ENCODE data around the gene FBXO31. TPM values are rescaled to one million over a fixed set of nuclear protein-coding genes. Genes with fewer than 3 reads are reported as not detected.

FBXO31 gene
- total and polyA plus RNA-seq, 2 of the 13 experiments (the other 11 are each of a cell fraction or from before 2014, with no cell fraction given) = 92.4 to 101 TPM

DNA sequence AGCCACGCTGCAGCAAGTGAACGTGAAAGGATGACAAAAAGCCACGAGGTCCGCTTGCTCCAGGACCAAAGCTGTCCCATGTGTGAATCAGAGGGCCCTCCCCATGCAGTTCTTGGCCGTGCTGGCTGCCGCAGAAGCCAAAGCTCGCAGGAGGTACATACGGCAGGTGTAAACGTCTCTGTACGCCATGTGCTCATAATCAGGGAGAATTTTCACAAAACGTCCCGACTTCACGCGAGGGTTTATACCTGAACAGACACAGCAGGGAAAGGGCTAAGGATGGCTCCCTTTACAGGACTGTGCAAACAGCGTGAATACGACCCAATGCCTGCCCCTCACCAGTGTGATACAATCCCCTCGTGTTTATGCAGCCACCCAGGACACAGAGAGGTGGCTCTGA lies 25.3 kb downstream of the FBXO31 start:
- H3K79me2 ChIP-seq (ENCODE audit: insufficient read depth, low read length) = peaks cover 94% of the 10 kb centered on the region
- POLR2A ChIA-PET = interaction anchor here (1.1 to 18.0 kb wide), 3 partner anchors 9 to 30 kb away, joined by 3 to 265 read pairs (median 6); partner anchors contain the start of gene FBXO31
- no peak overlapping the region for H3K27ac ChIP-seq (ENCODE audit: extremely low read length, insufficient read depth, low read length)
- ATAC-seq = no peak; the same call in 2 of the 3 replicates
- H3K9me3 ChIP-seq (ENCODE audit: low read length) = no peaks in the 10 kb centered on the region
- in situ Hi-C loops (cut with HindIII; ENCODE audit: extremely low pct_ligation_motif_present, low pct_unique_long_range_greater_than_20kb) (no loop called here), intact Hi-C loops (cut with micrococcal nuclease; ENCODE audit: unreplicated experiment) (loop anchor here (5.0 kb wide), 1 partner anchor 41 kb away; the partner anchor contains the start of gene C16orf95)
- H3K27me3 ChIP-seq (ENCODE audit: control insufficient read depth in 1 of 2, insufficient read depth in 2 of 2, low read length in 2 of 2) = no peaks in the 10 kb centered on the region
- H3K9ac ChIP-seq (ENCODE audit: insufficient read depth, low read depth, low read length) = no peak overlapping the region
- WGBS (ENCODE audit: low lambda C conversion rate) = over 99% methylated on average over 17 of the region's 17 CpGs
- H3K4me1 ChIP-seq (ENCODE audit: insufficient read depth, low read length) = peaks cover 70% of the 10 kb centered on the region
- no peak for DNase-seq (ENCODE audit: low spot score)
- no peak overlapping the region for H3K4me3 ChIP-seq (replicated peaks in 1 of 3; ENCODE audit: insufficient read depth in 1 of 3, low read depth in 2 of 3, low read length in 3 of 3)
- H2AFZ ChIP-seq (ENCODE audit: low read length) = no peak overlapping the region
- no TSS peak for BruUV-seq (replicated peaks)
- H3K36me3 ChIP-seq (replicated peaks in 1 of 2; ENCODE audit: control insufficient read depth in 1 of 2, insufficient read depth in 2 of 2, low read length in 2 of 2) = peaks cover 50 to 87% of the 10 kb centered on the region in 2 experiments
- H4K20me1 ChIP-seq (ENCODE audit: insufficient read depth, low read length) = peaks cover 94% of the 10 kb centered on the region
- FAIRE-seq = no peak
- H3K4me2 ChIP-seq (ENCODE audit: low read depth, low read length) = no peak overlapping the region
- CTCF ChIA-PET (ENCODE audit: low intra/inter-chr PET ratio, low total read pairs) = no interaction called here
- TF ChIP-seq ZBTB38 (CRISPR knock-in tag; IDR thresholded peaks at IDR 0.05) (peak; percentile 83), PHF20 (CRISPR knock-in tag; IDR thresholded peaks at IDR 0.05) (no peak), AGO2 (optimal IDR thresholded peaks at IDR 0.05; ENCODE audit: low read depth, low read length) (peak; percentile 82), CBX5 (CRISPR knock-in tag; IDR thresholded peaks at IDR 0.05; ENCODE audit: borderline replicate concordance) (0 out of 2 replicates have a peak, but pooled peaks have one; percentile 24), ZNF225 (CRISPR knock-in tag; IDR thresholded peaks at IDR 0.05) (0 out of 2 replicates have a peak, but pooled peaks have one; percentile 18), HNF4G (IDR thresholded peaks at IDR 0.05; ENCODE audit: borderline replicate concordance, low read depth, low read length) (no peak), HNF4G (CRISPR knock-in tag; IDR thresholded peaks at IDR 0.05; ENCODE audit: borderline replicate concordance, low read depth) (no peak), POLR2G (IDR thresholded peaks at IDR 0.05; ENCODE audit: low read depth, low read length) (peak; percentile 39; the same call in 1 of the 2 replicates), ZFP41 (CRISPR knock-in tag; IDR thresholded peaks at IDR 0.05; ENCODE audit: borderline replicate concordance) (0 out of 2 replicates have a peak, but pooled peaks have one; percentile 45)
- TF ChIP-seq, protein P1, sequence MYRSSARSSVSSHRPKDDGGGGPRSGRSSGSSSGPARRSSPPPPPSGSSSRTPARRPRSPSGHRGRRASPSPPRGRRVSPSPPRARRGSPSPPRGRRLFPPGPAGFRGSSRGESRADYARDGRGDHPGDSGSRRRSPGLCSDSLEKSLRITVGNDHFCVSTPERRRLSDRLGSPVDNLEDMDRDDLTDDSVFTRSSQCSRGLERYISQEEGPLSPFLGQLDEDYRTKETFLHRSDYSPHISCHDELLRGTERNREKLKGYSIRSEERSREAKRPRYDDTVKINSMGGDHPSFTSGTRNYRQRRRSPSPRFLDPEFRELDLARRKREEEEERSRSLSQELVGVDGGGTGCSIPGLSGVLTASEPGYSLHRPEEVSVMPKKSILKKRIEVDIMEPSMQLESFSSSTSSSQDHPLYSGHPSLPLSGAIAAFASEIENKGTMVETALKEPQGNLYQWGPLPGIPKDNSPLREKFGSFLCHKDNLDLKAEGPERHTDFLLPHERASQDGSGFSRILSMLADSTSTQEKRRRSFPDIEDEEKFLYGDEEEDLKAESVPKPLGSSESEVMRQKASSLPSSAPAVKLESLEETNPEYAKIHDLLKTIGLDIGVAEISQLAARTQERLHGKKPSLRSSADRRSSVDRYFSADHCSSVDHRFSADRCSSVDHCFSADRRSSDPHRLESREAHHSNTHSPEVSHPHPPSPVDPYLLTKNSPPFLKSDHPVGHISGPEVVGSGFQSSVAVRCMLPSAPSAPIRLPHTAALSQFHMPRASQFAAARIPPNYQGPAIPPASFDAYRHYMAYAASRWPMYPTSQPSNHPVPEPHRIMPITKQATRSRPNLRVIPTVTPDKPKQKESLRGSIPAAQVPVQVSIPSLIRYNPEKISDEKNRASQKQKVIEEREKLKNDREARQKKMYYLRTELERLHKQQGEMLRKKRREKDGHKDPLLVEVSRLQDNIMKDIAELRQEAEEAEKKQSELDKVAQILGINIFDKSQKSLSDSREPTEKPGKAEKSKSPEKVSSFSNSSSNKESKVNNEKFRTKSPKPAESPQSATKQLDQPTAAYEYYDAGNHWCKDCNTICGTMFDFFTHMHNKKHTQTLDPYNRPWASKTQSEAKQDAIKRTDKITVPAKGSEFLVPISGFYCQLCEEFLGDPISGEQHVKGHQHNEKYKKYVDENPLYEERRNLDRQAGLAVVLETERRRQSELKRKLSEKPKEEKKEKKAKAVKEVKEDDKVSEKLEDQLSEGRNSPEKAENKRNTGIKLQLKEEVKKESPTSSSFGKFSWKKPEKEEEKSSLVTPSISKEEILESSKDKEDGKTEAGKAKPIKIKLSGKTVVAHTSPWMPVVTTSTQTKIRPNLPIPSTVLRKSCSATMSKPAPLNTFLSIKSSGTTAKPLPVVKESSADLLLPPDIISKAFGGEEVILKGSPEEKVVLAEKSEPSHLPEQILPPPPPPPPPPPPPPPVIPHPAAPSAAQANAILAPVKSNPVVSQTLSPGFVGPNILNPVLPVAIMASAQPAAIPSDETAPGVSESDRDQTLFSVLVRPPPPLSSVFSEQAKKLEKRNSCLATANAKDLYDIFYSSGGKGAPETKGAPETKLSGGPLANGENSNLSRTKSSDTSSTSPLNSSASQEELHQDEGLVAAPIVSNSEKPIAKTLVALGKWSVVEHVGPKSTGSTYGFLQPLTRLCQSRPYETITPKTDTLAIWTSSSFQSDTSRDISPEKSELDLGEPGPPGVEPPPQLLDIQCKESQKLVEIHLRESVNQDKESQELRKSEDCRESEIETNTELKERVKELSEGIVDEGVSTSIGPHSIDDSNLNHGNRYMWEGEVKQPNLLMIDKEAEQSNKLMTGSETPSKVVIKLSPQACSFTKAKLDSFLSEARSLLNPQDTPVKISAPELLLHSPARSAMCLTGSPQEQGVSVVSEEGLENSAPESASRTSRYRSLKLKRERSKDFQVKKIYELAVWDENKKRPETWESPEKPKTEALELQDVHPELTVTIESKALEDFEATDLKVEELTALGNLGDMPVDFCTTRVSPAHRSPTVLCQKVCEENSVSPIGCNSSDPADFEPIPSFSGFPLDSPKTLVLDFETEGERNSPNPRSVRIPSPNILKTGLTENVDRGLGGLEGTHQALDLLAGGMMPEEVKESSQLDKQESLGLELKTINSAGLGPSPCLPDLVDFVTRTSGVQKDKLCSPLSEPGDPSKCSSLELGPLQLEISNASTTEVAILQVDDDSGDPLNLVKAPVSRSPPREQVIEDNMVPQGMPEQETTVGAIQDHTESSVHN (CRISPR knock-in tag; IDR thresholded peaks at IDR 0.05) = peak; percentile 29; the same call in 1 of the 2 replicates
- TF ChIP-seq, protein P2, sequence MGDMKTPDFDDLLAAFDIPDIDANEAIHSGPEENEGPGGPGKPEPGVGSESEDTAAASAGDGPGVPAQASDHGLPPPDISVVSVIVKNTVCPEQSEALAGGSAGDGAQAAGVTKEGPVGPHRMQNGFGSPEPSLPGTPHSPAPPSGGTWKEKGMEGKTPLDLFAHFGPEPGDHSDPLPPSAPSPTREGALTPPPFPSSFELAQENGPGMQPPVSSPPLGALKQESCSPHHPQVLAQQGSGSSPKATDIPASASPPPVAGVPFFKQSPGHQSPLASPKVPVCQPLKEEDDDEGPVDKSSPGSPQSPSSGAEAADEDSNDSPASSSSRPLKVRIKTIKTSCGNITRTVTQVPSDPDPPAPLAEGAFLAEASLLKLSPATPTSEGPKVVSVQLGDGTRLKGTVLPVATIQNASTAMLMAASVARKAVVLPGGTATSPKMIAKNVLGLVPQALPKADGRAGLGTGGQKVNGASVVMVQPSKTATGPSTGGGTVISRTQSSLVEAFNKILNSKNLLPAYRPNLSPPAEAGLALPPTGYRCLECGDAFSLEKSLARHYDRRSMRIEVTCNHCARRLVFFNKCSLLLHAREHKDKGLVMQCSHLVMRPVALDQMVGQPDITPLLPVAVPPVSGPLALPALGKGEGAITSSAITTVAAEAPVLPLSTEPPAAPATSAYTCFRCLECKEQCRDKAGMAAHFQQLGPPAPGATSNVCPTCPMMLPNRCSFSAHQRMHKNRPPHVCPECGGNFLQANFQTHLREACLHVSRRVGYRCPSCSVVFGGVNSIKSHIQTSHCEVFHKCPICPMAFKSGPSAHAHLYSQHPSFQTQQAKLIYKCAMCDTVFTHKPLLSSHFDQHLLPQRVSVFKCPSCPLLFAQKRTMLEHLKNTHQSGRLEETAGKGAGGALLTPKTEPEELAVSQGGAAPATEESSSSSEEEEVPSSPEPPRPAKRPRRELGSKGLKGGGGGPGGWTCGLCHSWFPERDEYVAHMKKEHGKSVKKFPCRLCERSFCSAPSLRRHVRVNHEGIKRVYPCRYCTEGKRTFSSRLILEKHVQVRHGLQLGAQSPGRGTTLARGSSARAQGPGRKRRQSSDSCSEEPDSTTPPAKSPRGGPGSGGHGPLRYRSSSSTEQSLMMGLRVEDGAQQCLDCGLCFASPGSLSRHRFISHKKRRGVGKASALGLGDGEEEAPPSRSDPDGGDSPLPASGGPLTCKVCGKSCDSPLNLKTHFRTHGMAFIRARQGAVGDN (CRISPR knock-in tag; IDR thresholded peaks at IDR 0.05) = 0 out of 2 replicates have a peak, but pooled peaks have one; percentile 6

Measured in HepG2 (cell line).